NCI-H69 (cell line): ENCODE data around the gene METRN.

Experiments
- DNase-seq: peaks from one replicate; lab custom pipeline; 2025; lab: John Stamatoyannopoulos, UW

The METRN gene

DNA sequence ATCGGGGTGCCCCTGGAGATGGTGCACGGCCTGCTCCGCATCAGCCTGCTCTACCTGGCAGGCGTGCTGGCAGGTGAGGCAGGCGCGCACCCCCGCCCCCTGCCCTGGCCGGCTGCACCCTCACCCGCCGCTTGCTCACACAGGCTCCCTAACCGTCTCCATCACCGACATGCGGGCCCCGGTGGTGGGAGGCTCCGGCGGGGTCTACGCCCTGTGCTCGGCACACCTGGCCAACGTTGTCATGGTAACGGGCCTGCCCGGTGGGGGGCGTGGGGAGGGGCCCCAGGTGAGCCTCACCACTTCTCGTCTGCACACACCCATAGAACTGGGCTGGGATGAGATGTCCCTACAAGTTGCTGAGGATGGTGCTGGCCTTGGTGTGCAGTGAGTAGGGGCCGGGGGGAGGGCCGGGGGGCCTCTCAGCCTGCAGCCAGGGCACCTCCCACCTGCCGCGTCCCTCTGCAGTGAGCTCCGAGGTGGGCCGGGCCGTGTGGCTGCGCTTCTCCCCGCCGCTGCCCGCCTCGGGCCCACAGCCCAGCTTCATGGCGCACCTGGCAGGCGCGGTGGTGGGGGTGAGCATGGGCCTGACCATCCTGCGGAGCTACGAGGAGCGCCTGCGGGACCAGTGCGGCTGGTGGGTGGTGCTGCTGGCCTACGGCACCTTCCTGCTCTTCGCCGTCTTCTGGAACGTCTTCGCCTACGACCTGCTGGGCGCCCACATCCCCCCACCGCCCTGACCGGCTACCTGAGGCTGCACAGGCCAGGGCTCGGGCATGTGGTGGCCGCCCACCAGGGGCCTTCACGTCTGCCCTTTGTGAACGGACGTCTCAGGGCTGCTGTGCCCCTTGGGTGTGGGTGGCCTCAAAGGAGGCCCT is 37.4 kb upstream of the METRN start:
- DNase-seq, result peak; percentile 90

DNA sequence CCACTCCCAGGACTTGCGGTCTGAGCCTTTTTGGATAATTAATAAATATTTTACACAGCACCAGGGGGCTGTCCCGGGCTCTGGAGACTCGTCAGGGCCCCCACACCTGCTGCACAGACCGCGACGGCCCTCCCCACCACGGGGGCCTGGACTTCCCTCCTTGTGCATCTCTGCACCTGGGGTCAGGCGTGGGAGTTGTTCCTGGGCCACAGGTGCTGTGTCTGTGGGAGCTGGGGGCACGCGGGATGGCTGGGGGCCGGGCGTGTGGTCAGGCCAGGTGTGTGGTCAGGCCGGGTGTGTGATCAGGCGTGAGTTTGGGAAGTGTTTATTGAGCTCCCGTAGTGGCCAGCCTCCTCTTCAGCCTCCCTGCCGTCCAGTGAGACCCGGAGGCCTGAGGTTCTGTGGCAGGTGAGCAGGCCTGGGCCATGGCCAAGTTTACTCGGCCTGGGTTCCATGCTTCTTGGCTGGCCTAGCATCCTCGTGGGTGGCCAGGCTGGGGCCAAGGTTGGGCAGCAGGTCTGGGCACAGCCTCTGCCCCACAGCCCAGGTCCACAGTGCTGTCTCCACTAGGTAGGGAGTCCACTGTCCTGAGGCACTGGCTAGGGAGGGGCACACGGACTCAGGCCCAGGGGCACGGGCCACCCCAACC is 36.6 kb upstream of the METRN start:
- peak; percentile 36 for DNase-seq

DNA sequence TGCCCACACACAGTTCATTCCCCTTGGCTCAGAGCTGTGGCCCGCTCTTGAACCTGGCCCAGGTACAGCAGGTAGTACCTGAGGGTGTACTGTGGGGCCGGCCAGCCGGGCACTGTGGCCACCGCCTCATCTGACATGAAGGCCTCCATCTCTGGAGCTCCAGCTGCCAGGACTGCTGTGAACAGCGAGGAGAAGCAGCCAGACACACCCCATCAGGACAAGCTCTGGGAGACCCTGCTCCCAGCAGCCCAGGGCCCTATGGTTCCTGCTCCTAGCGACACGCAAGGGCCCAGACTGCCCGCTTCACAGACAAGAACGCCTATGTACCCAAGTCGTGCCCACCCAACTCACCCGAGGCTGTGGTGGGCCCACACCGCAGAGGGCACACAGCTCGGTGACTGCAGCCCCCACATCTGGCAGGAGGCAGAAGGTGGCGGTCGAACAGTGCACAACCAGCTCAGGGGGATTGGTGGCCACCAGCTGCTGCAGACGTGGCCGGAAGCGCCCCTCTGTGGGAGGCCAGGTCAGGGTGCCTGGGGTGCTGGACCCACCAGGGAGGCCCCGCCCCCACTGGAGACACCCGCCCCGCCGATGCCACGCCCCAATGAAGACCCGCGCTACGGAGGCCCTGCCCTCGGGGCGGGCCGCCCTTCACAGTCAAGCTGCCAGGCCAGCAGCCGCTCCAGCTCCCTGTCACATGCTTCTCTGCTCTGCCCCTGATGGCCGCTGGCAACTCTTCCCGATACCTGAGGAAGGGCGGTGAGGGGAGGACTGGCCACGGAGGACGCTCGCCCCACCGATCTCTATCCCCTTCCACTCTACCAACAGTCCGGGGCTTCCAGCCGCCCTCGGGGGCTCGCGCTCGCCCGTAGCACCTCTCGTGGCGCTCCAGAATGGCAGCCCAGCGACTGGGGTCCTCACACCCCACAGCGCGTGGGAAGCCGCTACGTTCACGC is 35.8 kb upstream of the METRN start:
- peak; percentile 92 for DNase-seq

DNA sequence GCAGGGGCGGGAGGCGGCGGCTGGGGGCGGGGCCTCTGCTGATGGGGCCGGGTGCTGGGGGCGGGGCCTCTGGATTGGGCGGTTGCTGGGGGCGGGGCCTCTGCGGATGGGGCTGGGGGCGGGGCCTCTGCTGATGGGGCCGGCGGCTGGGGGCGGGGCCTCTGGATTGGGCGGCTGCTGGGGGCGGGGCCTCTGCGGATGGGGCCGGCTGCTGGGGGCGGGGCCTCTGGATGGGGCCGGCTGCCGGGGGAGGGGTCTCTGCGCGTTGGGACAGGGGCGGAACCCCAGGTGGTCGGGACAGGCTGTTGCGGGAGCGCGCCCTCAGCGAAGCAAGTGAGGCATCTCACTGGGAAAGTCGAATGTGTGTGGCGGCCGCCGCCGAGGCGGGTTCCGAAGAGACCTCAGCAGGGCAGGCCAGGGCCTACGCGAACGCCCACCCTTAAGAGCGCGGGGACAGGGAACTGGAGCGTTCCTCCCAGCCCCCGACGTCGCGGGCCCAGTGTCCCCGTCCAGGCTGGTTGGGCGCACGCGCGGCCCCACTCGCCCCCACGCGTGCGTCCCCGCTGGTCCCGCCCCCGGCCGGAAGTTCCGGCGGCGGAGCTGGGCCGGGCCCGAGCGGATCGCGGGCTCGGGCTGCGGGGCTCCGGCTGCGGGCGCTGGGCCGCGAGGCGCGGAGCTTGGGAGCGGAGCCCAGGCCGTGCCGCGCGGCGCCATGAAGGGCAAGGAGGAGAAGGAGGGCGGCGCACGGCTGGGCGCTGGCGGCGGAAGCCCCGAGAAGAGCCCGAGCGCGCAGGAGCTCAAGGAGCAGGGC is 34.9 kb upstream of the METRN start, which contains the start of gene STUB1:
Gene STUB1 (plus strand): TSS at position 597 of the 811 bp plus-strand sequence. CDS start 116 bp downstream, at position 713.
- peak; percentile 95 for DNase-seq

DNA sequence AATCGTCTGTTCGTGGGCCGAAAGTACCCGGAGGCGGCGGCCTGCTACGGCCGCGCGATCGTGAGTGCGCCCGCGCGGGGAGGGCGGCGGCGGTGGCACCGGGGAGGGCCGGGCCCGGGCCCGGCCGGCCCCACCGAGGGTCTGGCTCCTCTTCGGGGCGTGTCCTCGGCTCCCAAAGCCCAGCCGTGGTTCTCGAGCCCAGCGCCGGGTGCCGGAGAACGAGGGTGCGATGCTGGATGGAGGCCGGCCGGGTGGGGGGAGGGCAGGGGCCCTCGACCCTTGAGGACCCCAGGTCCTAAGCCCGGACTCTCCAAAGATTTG is 34.3 kb upstream of the METRN start:
- no peak for DNase-seq

DNA sequence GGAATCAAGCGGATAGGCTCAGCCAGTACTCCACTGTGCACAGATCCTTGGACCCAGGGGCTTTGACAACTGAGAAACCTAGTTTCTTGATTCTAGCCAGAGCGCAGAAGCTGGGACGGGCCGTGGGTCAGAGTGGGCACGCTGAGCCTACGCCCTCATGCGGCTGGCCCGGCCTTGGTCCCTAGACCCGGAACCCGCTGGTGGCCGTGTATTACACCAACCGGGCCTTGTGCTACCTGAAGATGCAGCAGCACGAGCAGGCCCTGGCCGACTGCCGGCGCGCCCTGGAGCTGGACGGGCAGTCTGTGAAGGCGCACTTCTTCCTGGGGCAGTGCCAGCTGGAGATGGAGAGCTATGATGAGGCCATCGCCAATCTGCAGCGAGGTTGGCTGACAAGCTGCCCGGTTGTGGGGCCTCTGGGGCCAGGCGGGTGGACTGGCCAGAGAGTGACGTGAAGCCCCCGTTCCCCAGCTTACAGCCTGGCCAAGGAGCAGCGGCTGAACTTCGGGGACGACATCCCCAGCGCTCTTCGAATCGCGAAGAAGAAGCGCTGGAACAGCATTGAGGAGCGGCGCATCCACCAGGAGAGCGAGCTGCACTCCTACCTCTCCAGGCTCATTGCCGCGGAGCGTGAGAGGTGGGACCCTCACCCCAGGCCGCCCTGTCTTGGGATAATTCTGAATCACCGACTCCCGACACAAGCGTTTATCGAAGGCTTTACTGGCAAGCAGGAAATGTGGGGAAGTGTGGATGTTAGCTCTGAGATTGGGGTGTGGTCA is 33.8 kb upstream of the METRN start:
- DNase-seq, result peak; percentile 37

DNA sequence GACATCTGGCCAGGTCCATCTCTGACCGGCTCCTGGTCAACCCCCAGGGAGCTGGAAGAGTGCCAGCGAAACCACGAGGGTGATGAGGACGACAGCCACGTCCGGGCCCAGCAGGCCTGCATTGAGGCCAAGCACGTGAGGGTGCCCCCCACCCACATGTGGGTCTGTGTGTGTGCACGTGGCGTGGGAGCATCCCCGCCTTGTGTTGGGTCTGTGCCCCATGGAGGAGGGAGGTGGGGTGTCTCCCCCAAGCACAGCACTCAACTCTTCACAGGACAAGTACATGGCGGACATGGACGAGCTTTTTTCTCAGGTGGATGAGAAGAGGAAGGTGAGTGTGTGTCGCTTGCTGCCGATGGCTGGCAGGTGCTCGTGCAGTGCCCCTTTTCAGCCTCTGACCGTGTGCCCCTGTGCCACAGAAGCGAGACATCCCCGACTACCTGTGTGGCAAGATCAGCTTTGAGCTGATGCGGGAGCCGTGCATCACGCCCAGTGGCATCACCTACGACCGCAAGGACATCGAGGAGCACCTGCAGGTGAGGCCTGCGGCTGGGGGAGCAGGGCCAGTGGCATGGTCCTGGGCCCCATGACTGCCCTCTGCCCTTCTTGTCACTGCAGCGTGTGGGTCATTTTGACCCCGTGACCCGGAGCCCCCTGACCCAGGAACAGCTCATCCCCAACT is 33.0 kb upstream of the METRN start:
- no peak for DNase-seq

DNA sequence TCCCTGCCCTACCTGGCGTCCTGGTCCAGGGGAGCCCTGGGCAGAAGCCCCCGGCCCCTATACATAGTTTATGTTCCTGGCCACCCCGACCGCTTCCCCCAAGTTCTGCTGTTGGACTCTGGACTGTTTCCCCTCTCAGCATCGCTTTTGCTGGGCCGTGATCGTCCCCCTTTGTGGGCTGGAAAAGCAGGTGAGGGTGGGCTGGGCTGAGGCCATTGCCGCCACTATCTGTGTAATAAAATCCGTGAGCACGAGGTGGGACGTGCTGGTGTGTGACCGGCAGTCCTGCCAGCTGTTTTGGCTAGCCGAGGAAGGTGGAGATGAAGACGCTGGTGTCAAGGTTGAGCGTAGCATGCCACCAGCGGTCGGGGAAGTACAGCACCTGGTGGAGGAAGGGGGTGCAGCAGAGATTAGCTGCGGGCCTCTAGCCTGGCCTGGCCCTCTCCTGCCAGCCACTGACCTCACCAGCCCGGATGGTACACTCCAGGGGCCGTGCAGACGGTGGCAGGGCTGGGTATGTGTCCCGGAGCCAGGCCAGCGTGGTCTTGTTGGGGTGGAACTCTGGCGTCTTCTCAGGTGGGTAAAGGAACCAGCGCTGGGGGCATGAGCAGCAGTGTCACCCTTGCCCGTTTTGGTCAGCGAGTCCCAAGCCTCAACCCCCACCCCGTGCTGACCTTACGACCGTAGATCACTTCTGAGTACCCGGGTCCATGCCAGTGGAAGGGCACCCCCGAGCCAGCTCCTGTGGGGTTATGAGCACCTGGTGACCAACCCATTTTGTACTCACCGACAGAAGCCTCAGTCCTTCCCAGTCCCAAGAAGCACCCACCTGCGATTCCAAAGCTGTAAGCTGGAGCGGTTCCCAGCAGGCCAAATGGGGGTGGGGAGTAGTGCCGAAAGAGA is 32.2 kb upstream of the METRN start:
- no peak for DNase-seq

DNA sequence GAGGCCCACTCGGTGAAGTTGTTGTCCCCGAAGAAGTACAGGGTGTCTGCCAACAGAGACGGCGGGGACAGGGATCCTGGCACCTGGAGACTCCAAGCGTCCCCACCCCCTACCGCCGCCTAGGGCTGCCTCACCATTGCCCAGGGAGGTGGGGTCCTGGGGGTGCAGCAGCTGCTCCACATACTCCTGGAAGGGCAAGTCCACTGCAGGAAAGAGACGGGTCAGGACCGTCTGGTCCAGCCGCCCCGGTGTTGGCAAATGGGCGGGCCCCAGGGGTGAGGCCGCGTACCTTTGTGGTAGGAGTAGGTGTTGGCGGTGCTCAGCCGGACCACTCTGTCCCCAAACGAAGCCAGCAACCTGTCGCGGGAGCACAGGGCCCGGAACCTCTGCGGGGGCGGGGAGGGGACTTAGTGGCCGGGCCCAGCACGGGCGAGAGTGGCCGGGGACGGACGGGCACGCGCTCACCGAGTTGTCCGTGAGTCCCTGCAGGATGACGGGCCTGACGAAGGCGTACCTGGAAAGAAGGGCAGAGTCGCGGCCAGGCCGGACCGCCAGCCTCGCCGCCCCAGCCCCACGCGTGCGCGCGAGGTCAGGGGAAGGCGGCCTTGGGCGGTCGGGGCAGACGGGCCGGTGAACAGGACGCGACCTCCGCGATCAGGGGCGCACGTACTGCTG is 31.4 kb upstream of the METRN start:
- DNase-seq, result no peak

DNA sequence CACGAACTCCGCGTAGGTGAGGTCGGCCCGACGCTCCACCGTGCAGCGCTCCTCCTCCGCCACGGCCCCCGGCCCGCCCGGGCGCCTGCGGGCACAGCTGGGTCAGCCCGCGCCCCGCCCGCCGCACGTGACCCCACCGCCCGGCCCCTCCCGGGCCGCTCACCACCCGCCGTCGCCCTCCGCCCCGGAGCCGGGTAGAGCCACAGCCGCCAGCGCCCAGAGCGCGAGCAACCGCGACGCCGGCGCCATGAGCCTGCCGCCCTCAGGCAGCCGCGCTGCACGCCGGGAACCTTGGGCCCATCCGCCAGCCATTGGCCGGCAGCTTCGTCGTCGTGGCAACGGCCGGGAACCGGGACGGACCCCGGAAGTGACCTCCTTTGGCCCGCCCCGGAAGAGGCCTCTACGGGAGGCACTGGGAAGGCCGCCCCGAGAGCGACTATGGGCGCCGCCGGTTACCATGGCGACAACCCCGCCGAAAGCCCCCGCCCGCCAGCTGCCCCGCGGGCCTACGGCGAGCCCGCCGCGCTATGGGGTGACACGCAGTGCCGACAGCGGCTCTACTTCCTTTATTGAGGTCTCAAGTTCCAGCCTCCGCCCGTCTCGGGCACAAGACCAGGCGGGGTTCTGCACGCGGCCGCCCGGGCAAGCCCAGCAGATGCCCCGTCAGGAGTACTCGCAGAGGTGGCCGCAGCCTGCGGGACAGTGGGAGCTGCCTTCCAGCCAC is 30.7 kb upstream of the METRN start, which contains the start of gene JMJD8:
Gene JMJD8 (minus strand): TSS at position 264 of the 724 bp plus-strand sequence. CDS start 15 bp downstream, at position 249.
- DNase-seq, result peak; percentile 99

DNA sequence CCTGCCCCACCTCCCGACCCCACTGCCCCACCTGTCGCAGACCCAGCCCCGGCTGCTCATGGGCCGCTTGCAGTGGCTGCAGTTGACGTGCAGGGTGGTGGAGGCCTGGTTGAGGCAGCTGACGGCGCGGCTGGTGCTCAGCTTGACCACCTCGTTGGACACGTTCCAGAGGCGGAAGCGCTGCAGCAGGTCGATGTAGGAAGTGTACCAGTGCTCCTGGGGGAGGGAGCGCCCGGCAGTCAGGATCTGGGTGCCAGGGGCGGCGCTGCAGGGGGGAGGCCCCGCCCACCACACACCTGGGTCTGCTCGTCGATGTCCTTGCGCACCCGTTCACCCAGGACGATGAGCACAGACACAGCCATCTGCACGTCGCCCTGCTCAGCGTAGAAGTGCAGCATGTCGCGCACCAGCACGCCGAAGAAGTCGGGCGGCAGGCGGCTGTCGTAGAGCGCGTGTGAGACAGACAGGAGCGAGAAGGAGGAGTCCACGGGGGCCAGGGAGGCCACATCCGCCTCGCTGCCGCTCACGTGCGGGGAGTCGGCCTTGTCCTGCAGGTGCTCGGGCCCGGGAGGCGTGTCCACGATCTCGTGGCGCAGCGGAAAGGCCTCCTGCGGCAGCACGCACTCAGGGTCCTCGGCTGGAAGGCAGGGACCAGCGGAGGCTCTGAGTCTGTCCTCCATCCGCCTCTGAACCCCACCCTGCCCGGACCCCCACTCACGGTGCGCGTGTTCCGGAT is 29.8 kb upstream of the METRN start:
- peak; percentile 50 for DNase-seq

DNA sequence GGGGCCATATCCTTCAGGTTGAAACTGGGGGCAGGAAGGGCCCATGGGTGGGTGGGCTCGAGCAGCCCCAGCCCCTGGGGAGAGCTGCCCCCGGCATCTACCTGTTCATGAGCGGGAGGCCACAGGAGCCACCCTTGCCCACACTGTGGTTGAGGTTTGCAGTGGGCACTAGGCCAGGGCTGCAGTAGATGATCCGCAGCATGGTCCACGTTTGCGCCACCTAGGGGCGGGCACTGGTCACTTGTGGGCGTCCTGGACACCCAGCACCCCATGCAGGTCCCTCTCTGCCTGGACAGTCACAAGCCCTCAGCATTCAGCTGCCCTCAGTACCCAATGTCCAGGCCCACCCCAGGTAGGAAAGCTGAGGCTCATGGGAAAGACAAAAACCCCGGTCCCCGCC is 29.0 kb upstream of the METRN start:
- DNase-seq, result peak; percentile 51

DNA sequence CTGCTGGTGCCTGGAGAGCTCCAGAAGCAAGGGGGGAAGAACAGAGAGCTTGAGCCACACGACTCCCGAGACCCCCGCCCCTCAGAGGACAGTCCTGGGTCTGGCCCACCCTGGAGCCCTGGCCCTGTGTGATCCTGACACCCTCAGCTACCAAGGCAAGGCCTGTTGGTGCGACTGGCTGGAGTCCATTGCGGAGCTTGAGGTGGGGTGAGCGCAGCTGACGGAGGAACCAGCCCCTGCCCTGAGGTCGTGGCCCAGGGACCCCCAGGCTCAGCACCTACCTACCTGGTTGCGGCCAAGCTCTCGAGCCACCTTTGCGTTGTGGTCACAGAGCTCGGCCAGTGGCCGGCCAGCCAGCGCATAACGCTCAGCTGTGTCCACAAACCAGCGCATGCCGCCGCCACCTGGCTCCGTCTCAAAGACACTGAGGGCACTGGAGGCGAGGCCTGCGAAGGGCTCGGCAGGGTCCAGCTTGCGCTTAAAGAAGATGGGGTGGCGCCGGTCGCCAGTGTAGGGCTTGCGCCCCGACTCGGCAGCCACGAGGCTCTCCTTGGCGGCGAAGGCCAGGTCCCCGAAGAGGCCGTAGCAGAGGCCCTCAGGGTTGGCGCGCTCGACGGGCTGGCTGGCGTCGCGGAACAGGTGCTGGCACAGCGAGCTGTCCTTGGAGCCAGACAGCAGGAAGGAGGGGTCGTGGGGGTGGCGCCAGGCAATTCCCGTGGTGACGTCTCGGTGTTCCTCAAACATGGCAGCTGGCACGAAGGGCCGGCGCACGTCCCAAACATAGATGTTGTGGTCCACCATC is 28.3 kb upstream of the METRN start:
- DNase-seq, result no peak

DNA sequence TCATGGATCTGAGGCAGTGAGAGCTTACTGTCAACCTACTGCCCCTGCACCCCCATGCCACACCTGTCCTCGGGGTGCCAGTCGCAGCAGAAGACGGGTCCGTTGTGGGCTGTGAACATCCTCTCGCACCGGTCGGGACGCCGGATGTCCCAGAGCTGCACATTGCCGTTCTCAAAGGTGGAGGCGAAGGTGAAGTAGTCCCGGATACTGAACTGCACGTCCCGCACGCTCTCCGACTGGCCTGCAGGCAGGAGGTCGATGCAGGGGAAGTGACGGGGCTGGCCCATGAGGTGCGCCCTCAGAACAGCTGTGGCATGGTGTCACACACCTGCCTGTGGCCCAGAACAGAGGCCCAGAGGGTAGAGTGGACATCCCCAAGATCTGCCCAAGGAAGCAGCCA is 27.4 kb upstream of the METRN start:
- no peak for DNase-seq

DNA sequence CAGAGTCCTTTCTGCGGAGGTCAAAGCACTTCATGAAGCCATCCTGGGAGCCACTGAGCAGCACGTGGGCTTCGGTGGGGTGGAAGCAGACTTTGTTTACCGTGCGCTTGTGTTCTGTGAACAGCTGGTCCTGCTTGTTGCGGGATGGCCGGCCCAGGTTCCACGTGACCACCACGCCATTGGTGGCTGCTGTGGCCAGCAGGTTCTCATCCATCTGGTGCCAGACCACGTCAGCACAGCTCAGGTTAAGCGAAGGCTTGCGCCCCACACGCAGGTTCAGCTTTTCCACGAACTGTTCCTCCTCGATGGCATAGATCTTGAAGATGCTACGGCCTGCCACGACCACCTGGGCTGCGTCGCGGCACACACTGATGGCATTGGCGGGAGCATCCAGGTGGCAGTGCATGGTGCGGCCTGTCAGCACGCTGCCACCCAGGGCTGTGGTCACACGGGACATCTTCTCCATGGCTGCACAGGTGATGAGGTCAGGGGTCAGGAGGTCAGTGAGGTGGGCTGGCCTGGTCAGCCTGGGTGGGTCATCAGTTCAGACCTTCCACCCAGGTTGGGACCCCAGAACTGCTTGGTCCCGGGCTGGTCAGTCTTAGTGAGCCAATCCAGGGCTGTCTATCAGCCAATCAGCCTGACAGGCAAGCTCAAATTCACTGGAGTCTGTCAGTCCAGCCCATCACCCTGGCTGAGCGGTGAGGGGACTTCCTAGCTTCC is 25.6 kb upstream of the METRN start:
- no peak for DNase-seq
